Stimulated activated CD8-positive, alpha-beta memory T cell treated with anti-CD3 and anti-CD28 coated beads, Interleukin-12 subunit alpha, Interleukin-12 subunit beta, amount 100 ng/mL, for 4 hours (primary cell): ENCODE results near the gene BLOC1S1.

Experiments used
- DNase-seq: peaks from one replicate; pipeline ENCODE4 v3.0.0-alpha.2; 2020; ENCODE audit warnings: low read depth

The BLOC1S1 gene

DNA sequence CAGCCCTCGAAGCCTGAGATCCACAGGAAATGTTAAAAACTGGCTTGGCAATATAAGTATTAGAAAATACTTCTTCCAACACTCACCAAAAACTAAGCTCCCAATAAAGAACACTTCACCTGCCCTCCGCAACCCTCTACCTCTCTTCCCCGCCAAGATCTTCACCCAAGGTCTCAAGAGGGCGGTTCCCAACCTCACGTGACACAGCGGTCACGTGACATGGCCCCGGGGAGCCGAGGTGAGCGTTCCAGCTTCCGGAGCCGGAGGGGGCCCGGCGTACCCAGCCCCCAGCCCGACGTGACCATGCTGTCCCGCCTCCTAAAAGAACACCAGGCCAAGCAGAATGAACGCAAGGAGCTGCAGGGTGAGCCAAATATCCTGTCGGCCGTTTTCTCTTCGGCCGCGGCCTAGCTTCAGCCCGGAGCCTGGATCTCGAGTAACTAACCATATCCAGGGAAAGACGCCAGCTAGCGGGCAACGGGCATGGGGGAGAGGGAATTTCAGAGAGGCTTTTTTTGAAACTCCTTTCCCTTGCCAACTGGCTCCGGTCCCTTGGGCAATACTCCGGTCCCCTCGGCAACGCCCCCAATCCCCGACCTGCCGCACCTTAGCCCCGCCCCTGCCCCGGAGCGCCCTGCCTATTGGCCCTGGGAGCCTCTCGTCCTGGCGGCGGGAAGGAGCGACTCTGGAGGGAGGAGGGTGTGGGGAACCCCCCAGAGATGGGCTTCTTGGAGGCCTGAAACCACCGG is at the start of gene BLOC1S1:
TSS of gene BLOC1S1 (plus strand) at position 214 of the 749 bp plus-strand sequence. CDS start at position 220, 6 bp downstream.
- DNase-seq = peak; percentile 79

GRCh38 chr12:55666508-55666907 is 49.3 kb upstream of the BLOC1S1 start:
- DNase-seq = no peak

DNA sequence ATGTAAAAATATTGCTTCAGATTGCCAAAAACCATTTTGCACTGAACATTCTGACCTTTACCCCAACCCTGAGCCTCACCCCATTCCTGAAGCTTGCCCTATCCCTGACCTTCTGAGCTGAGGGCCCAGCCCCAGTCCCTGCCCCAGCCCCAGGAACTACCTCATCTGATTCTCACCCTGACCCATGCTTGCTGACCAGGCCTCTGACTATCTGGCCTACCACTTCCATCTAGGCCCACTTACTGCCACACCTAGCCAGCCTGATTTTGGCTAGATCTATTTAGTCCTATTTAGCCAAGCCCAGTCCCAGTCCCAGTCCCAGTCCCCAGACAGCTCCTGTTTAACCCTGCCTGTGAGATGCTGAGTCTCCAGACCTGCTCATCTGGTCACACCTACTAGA is 45.6 kb upstream of the BLOC1S1 start:
- no peak for DNase-seq

GRCh38 chr12:55671746-55672145 is 44.1 kb upstream of the BLOC1S1 start:
- DNase-seq = no peak

GRCh38 chr12:55673638-55674037 is 42.2 kb upstream of the BLOC1S1 start:
- DNase-seq = no peak

DNA sequence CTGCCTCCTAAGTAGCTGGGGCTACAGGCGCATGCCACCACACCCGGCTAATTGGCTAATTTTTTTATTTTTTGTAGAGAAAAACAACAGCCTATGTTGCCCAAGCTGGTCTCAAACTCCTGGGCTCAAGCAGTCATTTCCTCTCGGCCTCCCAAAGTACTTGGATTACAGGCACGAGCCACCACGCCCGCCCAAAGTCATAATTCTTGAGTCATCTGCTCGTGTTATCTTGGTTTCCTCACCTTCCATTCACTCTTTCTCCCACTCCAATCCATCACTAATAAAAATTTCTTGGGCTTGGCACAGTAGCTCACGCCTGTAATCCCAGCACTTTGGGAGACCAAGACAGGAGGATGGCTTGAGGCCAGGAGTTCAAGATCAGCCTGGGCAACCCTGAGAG is 40.2 kb upstream of the BLOC1S1 start:
- no peak for DNase-seq

DNA sequence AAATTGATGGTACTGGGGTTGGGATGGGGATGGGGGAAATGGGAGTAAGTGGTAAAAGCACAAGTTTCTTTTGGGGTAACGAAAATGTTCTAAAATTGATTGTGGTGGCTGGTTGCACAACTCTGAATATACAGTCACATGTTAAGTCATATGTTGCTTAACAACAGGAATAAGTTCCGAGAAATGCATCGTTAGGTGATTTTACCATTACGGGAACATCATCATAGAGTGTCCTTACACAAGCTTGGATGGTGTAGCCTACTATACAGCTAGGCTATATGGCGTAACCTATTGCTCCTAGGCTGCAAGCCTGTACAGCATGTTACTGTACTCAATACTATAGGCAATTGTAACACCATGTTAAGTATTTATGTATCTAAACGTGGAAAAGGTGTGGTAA is 39.1 kb upstream of the BLOC1S1 start:
- no peak for DNase-seq

GRCh38 chr12:55679691-55680090 is 36.2 kb upstream of the BLOC1S1 start:
- no peak for DNase-seq

DNA sequence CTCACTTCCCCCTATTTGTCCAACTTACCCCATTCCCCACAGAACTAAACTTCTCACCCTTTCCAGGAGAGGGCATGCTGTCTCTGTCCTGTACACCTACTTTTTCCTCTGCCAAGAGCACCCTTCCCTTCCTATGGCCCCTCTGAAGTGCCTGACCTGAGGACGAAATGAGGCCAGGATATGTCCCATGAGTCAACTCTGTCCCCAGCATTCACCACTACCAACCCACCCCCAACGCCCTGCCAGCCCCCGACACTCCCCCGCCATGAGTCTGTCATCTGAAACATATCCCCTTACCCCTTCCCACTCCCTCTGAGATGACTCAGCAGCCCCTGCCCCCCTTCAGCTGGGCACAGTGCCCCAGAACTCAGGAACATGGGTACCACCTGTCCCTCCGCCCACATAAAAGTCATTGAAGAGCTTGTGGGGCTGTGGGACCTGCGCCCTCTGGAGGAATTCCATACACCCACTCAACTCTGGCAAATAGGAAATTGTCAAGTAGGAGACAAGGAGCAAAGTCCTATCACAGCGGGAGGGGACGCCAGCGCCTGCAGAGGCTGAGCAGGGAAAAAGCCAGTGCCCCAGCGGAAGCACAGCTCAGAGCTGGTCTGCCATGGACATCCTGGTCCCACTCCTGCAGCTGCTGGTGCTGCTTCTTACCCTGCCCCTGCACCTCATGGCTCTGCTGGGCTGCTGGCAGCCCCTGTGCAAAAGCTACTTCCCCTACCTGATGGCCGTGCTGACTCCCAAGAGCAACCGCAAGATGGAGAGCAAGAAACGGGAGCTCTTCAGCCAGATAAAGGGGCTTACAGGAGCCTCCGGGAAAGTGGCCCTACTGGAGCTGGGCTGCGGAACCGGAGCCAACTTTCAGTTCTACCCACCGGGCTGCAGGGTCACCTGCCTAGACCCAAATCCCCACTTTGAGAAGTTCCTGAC is 34.4 kb upstream of the BLOC1S1 start:
- DNase-seq = no peak

DNA sequence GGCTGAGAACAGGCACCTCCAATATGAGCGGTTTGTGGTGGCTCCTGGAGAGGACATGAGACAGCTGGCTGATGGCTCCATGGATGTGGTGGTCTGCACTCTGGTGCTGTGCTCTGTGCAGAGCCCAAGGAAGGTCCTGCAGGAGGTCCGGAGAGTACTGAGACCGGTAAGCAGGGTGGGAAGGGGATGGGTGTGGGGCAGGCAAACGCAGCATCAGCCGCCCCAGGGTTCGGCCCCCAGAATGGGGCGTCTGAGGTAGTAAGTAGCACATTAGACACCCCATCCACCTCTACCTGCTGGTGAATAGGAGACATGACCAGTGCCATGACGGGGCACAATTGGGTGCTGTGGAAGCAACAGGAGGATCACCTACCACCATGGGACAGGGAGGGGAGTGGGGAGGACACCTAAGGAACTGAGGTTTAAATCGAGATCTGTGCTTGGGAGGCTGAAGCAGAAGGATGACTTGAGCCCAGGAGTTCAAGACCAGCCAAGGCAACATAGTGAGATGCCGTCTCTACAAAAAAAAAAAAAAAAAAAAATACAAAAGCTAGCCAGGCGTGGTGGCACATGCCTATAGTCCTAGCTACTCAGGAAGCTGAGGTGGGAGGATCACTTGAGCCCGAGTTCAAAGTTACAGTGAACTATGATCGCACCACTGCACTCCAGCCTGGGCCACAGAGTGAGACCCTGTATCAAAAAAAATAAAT is 33.6 kb upstream of the BLOC1S1 start:
- no peak for DNase-seq

GRCh38 chr12:55683676-55684075 is 32.2 kb upstream of the BLOC1S1 start:
- no peak for DNase-seq

- DNase-seq = no peak
Measured at GRCh38 chr12:55684761-55685370, 31.0 kb upstream of the BLOC1S1 start.

DNA sequence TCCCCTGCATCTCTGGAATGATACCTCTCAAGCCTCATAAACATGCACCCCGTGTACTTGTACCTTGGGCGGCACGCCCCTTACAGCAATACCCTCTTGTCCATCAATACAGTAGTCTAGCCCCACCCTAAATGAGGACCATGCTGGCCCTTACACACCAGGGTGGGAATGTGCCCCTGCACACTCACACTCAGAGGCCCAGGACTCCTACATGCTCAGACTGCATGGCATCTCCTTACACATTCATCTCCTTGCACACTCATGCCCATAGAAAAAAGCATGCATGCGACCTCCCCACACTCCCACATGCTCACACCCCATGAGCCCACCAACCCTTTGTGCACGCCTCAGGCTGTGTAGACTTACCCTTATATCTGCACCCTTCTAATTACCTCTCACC is 30.2 kb upstream of the BLOC1S1 start:
- DNase-seq = no peak

GRCh38 chr12:55686366-55687010 is 29.4 kb upstream of the BLOC1S1 start:
- DNase-seq = no peak

GRCh38 chr12:55687746-55688145 is 28.1 kb upstream of the BLOC1S1 start:
- no peak for DNase-seq

DNA sequence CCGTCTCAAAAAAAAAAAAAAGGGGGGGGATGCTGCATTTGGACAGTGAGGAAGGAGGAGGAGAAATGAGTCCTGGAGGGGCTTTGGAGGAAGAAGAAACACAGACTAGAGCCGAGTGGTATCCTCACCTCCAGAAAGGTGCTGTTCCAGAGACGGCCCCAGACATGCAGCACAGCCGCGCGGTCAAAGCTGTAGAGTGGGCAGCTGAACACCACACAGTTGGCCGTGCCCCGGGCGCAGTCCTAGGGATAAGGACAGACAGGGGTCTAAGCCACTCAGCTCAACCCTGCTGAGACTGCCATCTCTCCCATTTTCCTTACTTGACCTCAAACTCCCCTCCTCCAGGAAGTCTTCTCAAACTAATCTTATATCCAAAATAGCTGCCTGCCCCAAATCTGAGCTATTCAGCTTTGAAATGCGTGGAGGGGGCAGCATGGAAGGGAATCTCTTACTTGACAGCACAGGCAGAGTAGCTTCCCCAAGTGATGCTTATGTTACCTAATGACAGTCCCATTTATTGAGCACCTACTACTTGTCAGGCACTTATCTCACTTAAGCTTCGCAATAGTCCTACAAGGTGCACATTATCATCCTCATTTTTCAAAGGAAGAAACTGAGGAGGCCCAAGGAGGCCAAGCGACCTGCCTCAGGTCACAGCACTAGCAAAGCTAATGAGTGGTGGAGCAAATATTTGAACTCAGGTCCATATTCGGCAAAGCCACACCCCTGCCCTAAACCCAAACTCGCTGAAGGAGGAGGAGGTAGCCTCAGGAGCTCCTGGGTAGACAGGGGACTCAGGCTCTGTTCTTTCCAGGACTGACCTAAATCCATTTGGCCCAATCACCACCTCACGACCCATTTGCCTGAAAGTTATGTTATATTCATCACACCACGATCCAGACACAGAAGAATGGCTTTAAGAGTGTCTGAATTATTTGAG is 26.9 kb upstream of the BLOC1S1 start:
- no peak for DNase-seq

- no peak for DNase-seq
Measured at GRCh38 chr12:55692631-55693322, 23.1 kb upstream of the BLOC1S1 start.

DNA sequence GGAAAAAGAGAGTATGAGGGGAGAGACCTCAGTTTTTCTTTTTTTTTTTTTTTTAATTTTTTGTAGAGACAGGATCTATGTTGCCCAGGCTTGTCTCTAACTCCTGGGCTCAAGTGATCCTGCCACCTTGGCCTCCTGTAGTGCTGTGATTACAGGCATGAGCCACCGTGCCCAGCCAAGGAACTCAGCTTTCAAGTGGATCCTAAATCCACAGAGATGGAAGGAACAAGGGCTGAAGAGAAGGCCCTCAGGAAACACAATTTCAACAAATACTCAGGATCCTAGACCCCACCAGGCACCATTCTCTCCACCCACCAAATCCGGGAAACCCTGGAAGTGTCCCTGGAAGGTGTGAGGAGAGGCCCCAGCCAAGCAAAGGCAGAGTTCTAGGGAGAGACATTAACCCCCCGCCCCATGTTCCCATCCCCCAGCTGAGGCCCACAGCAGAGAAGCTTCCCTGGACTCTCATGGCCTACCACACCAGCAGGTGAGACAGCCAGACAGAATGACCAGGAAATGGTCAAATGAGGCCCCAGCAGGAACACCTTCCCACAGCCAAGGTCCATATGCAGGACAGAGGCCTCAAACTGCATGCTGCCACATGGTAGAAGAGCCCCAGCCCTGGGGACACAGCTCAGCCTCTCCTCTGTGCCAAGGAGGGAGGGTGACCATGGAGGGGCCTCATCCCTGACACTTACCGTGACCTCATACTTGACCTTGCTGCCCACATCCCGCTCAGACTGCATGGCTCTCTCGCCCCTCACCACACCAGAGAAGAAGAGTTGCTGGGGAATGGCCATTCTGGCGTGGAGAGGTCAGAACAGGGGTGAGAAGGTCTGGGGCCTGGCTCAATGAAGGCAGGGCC is 22.3 kb upstream of the BLOC1S1 start:
- no peak for DNase-seq

DNA sequence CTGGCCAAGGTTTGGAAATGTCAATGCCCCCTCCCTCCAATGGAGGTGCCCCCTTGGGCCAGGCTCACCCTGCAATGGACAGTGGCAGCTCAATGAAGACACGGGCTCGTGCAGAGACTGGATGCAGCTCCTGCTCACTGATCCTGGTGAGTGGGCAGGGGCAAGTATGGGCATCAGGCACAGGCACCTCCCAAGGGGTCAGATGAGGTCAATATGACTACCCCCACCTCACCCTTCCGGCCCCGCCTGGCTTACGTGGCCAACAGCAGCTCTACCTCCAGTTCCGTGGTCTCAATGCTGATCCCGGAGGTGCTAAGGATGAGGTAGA is 21.7 kb upstream of the BLOC1S1 start:
- no peak for DNase-seq
